Measurements from ENCODE around the gene CTAG1B. TPM values are rescaled to one million over a fixed set of nuclear protein-coding genes. Genes with fewer than 3 reads are reported as not detected.
A peak's percentile ranks its signal among the peaks of the same experiment; 100 is the strongest.
"Not testable (repeated sequence)": the region's sequence is repeated elsewhere in the genome, so short reads cannot be mapped to it uniquely, and the experiment has no call there.

The CTAG1B gene
- total RNA-seq, 1 donor from 2014 or later = not detected

DNA sequence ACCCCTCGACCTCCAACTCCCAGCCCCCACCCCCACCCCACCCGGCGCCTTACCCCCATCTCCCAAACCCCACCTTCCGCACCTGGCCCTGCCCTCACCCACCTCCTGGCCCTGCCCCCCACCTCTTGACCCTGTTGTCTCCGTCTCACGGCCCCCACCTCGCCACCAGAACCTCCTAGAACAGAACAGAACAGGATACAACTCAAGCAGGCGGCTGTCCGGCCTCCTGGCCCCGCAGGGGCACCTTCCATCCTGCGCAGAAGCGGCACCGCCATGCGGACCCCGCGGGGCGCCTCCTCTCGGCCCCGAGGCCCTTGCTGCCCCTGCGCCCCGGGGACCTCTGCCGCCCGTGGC, 33.9 kb upstream of the CTAG1B start:
- peak; percentile 60 to 67 for DNase-seq (ENCODE audit: extremely low spot score in 2 of 2)
- Histone ChIP-seq H3K4me3 (no peak overlapping the region), H3K9me3 (no peaks in the 10 kb centered on the region), H3K36me3 (no peaks in the 10 kb centered on the region), H3K27ac (no peak overlapping the region), H3K27me3 (no peaks in the 10 kb centered on the region), H3K4me1 (no peaks in the 10 kb centered on the region)
- intact Hi-C loops (cut with DNase I) = no loop called here
- TF ChIP-seq, protein P1, sequence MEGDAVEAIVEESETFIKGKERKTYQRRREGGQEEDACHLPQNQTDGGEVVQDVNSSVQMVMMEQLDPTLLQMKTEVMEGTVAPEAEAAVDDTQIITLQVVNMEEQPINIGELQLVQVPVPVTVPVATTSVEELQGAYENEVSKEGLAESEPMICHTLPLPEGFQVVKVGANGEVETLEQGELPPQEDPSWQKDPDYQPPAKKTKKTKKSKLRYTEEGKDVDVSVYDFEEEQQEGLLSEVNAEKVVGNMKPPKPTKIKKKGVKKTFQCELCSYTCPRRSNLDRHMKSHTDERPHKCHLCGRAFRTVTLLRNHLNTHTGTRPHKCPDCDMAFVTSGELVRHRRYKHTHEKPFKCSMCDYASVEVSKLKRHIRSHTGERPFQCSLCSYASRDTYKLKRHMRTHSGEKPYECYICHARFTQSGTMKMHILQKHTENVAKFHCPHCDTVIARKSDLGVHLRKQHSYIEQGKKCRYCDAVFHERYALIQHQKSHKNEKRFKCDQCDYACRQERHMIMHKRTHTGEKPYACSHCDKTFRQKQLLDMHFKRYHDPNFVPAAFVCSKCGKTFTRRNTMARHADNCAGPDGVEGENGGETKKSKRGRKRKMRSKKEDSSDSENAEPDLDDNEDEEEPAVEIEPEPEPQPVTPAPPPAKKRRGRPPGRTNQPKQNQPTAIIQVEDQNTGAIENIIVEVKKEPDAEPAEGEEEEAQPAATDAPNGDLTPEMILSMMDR (IDR thresholded peaks at IDR 0.05) = no peak
- no peak for TF ChIP-seq POLR2AphosphoS5 (IDR thresholded peaks at IDR 0.05; ENCODE audit: insufficient read depth in 1 of 2, low read depth in 1 of 2)
- TF ChIP-seq POLR2A (IDR thresholded peaks at IDR 0.05) = no peak

DNA sequence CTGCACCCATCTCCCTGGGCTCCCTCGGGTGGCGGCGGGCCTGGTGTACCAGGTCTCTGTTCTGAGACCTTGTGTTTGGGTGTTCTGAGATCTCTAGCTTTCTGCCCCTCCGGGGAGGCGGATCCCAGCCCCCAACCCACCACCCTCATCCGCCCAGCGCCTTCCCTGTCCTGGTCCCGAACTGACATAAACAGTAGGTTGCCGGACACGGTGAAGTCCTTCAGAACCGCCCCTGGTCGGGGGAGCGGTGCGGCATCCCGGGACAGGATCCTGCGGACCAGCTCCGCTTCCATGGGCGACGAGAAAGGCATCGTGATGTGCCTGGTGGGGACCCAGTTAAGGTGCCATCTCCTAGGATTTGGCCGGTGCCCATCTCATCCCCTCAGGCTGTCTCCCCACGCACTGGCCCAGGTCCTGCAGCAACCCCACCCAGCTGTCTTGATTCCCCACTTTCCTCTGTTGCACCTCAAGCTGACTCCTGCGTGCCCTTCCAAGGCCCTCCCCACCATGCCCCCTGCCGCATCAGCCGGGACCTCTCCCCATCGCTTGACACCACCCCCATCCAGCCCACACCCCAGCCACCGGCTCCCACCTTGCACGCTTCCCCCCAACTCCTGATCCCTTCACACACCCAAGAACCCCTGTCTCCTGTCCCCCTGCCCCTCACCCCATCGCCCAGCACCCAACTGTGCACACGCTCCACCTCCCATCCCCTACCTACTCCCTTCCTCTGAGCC, 33.4 kb upstream of the CTAG1B start:
- intact Hi-C loops (cut with DNase I) = no loop called here
- no peaks in the 10 kb centered on the region for H3K36me3 ChIP-seq
- H3K4me3 ChIP-seq = no peak overlapping the region
- no peaks in the 10 kb centered on the region for H3K4me1 ChIP-seq
- peak in 1 of 2 donors; percentile 80 for DNase-seq (ENCODE audit: extremely low spot score in 2 of 2)
- no peak for TF ChIP-seq POLR2AphosphoS5 (IDR thresholded peaks at IDR 0.05; ENCODE audit: insufficient read depth in 1 of 2, low read depth in 1 of 2)
- no peak for TF ChIP-seq POLR2A (IDR thresholded peaks at IDR 0.05)
- TF ChIP-seq, protein P1 (IDR thresholded peaks at IDR 0.05) = no peak
- H3K27me3 ChIP-seq = no peaks in the 10 kb centered on the region
- H3K9me3 ChIP-seq = no peaks in the 10 kb centered on the region
- no peak overlapping the region for H3K27ac ChIP-seq

DNA sequence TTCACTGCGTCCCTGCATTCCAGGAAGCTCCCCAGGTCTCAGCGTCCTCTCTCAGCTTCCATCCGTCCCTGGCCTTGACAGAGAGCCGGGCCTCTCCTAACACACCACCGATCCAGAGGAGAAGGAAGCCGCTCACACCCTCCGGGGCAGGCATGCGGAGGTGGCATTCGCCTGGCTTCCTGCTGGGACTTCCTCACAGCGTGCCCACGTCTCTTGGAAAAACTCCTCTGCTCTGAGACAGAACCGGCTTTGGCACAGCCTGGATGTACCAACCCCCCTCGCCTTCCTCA, 31.1 kb upstream of the CTAG1B start:
- Histone ChIP-seq H3K4me3 (no peak overlapping the region), H3K36me3 (no peaks in the 10 kb centered on the region), H3K9me3 (no peaks in the 10 kb centered on the region), H3K27me3 (no peaks in the 10 kb centered on the region), H3K27ac (no peak overlapping the region), H3K4me1 (no peaks in the 10 kb centered on the region)
- intact Hi-C loops (cut with DNase I) = no loop called here
- DNase-seq (ENCODE audit: extremely low spot score in 2 of 2) = peak in 1 of 2 donors; percentile 90
- TF ChIP-seq POLR2A (IDR thresholded peaks at IDR 0.05) (no peak), POLR2AphosphoS5 (IDR thresholded peaks at IDR 0.05; ENCODE audit: insufficient read depth in 1 of 2, low read depth in 1 of 2) (no peak)
- TF ChIP-seq, protein P1 (IDR thresholded peaks at IDR 0.05) = no peak

DNA sequence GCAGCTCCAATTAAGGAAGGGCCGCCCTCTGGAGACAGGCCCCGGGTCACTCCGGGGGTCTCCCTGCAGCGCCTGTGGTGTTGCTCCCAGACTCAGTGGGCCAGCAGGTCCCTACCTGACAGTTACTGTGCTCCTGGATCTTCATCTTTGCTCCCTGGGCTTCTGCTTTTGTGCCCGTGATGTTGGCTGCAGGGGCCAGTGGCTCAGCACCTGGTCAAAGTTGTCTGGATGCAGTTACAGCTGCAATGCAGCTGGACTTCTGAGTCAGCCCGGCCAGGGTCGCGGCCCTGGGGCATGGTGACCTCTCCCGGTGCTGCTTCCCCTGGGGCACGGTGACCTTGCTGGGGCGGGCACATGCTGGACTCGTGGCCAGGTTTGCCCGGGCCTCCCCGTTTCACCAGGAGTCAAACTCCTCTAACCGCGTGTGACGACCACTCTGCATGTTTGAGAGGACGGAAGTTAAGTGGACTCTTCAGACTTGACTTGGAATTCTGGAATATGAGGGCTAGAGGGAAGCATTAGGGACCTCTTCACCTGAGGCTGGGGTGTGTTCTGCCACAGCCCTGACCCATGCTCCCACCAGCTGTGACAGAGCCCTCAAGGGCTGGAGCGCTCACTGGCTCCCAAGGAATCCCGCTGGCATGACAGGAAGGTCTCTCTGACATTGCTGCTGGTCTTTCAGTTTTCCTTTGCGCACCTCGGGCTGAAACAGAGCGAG, 30.6 kb upstream of the CTAG1B start:
- intact Hi-C loops (cut with DNase I) = no loop called here
- no peak for TF ChIP-seq POLR2A (IDR thresholded peaks at IDR 0.05)
- TF ChIP-seq, protein P1 (IDR thresholded peaks at IDR 0.05) = no peak
- no peak for TF ChIP-seq POLR2AphosphoS5 (IDR thresholded peaks at IDR 0.05; ENCODE audit: insufficient read depth in 1 of 2, low read depth in 1 of 2)
- no peaks in the 10 kb centered on the region for H3K4me1 ChIP-seq
- H3K27me3 ChIP-seq = no peaks in the 10 kb centered on the region
- DNase-seq (ENCODE audit: extremely low spot score in 2 of 2) = peak in 1 of 2 donors; percentile 54
- no peaks in the 10 kb centered on the region for H3K9me3 ChIP-seq
- no peak overlapping the region for H3K4me3 ChIP-seq
- no peaks in the 10 kb centered on the region for H3K36me3 ChIP-seq
- H3K27ac ChIP-seq = no peak overlapping the region

DNA sequence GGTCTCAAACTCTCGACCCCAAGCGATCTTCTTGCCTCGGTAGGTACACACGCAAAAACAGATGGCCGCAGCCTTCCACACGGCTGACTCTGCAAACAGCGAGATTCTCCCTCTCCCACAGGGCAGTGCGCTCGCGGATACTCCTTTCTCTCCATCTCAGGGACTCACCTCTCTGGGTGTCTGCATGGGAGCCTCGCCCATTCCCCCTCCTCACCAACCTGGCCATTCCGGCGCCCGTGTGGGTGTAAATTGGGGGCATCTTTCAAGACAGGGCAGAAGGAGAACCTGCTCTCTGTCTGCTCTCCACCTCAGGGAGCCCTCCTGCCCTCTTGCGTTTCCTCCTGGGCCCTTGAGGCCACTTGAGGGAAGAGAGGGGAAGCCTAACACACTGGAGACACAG, 29.8 kb upstream of the CTAG1B start:
- H3K36me3 ChIP-seq = no peaks in the 10 kb centered on the region
- DNase-seq (ENCODE audit: extremely low spot score in 2 of 2) = peak in 1 of 2 donors; percentile 42
- no peaks in the 10 kb centered on the region for H3K27me3 ChIP-seq
- H3K4me1 ChIP-seq = no peaks in the 10 kb centered on the region
- intact Hi-C loops (cut with DNase I) = no loop called here
- no peak overlapping the region for H3K4me3 ChIP-seq
- H3K9me3 ChIP-seq = no peaks in the 10 kb centered on the region
- no peak overlapping the region for H3K27ac ChIP-seq
- TF ChIP-seq, protein P1 (IDR thresholded peaks at IDR 0.05) = no peak
- no peak for TF ChIP-seq POLR2AphosphoS5 (IDR thresholded peaks at IDR 0.05; ENCODE audit: insufficient read depth in 1 of 2, low read depth in 1 of 2)

DNA sequence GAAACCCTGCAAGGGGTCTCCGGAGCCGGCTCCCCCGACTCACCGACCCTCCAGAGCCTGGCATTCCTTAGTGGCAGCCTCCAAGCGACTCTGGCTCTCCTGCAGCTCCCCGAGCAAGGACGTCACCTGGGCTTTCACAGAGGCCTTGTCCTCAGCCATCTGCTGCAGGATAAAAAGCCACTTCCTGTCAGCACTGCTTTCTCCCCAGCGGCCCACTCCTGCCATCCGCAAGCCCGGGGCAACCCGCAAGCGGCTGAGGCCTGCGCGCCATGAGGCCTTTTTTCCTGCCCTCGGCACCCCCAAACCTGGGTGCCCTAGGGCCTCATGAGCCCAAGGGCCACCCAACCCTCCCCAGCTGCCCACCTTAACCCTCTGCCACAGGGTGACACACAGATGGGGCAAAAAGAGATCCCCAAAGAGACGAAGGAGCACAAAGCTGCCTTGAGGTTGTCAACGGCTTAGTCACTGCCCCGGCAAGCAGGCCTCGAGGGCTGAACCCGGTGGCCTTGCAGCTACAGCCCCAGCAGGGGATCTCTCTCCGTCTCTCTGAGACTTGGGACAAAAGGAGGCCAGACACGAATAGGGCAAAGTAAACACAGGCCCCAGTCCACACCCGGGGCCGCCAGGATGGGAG, 26.8 kb upstream of the CTAG1B start:
- H3K9me3 ChIP-seq; H3K36me3 ChIP-seq; H3K27ac ChIP-seq; H3K4me3 ChIP-seq; DNase-seq (ENCODE audit: extremely low spot score in 2 of 2); intact Hi-C loops (cut with DNase I); H3K4me1 ChIP-seq; H3K27me3 ChIP-seq: not testable (repeated sequence)

DNA sequence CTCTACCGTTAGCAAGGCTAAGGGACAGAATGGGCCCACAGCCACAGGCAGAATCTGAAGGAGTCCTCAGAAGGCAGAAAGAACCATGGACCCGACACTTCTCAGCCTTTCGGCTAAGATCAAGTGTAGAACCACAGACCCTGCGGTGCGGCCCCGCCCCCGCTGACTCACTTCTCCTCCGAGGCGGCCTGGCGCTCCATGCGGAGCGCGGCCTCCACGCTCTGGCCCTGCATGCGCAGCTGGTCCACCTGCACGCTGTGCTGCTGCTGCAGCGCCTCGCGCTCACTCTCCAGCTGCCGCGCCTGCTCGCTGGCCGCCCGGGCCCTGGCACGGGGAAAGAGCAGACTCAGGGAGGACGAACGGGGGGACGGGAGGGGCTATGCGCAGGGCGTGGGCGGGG, 24.6 kb upstream of the CTAG1B start:
- H3K9me3 ChIP-seq; H3K27ac ChIP-seq; DNase-seq (ENCODE audit: extremely low spot score in 2 of 2); H3K4me3 ChIP-seq; intact Hi-C loops (cut with DNase I); H3K27me3 ChIP-seq; H3K36me3 ChIP-seq; H3K4me1 ChIP-seq: not testable (repeated sequence)

Data from vagina (tissue), 2 donors.